ENCODE results near the gene PARP1. TPM values are rescaled to one million over a fixed set of nuclear protein-coding genes. Genes with fewer than 3 reads are reported as not detected.

The PARP1 gene
- total RNA-seq, 4 donors from 2014 or later = 77.4 to 147 (median 95.6) TPM

GRCh38 chr1:226378071-226378470 lies 29.8 kb downstream of the PARP1 start:
- no peak for ATAC-seq
- Histone ChIP-seq H3K36me3 (peaks cover 4 to 100% of the 10 kb centered on the region in 2 donors), H3K4me3 (no peak overlapping the region), H3K27me3 (no peaks in the 10 kb centered on the region), H3K9me3 (no peaks in the 10 kb centered on the region), H3K27ac (no peak overlapping the region), H3K4me1 (no peaks in the 10 kb centered on the region)
- WGBS, 2 donors (ENCODE audit: low coverage in 1 of 2) = 70 to 80% methylated on average over 2 of the region's 2 CpGs
- no peak for TF ChIP-seq CTCF (IDR thresholded peaks at IDR 0.05)
- TF ChIP-seq POLR2AphosphoS5 (IDR thresholded peaks at IDR 0.05) = no peak
- no peak for TF ChIP-seq EP300 (IDR thresholded peaks at IDR 0.05)
- no peak for TF ChIP-seq POLR2A (IDR thresholded peaks at IDR 0.05)

GRCh38 chr1:226376300-226376699 lies 31.6 kb downstream of the PARP1 start:
- Histone ChIP-seq H3K9me3 (no peaks in the 10 kb centered on the region), H3K27me3 (no peaks in the 10 kb centered on the region), H3K4me3 (no peak overlapping the region), H3K4me1 (peaks cover 0 to 9% (median 0%) of the 10 kb centered on the region in 3 donors), H3K36me3 (peaks cover 4 to 100% of the 10 kb centered on the region in 2 donors), H3K27ac (no peak overlapping the region)
- 79 to 82% methylated on average over 3 of the region's 3 CpGs for WGBS, 2 donors (ENCODE audit: low coverage in 1 of 2)
- ATAC-seq = no peak
- TF ChIP-seq CTCF (IDR thresholded peaks at IDR 0.05) (no peak), POLR2A (IDR thresholded peaks at IDR 0.05) (no peak), POLR2AphosphoS5 (IDR thresholded peaks at IDR 0.05) (no peak), EP300 (IDR thresholded peaks at IDR 0.05) (no peak)

GRCh38 chr1:226373376-226373775 lies 34.5 kb downstream of the PARP1 start:
- no peak overlapping the region for H3K27ac ChIP-seq
- WGBS, 2 donors (ENCODE audit: low coverage in 1 of 2) = 100% methylated on average over 1 of the region's 7 CpGs; no CpG with 5 or more reads in 1 of the 2 donors
- H3K4me3 ChIP-seq = no peak overlapping the region
- ATAC-seq = no peak
- no peaks in the 10 kb centered on the region for H3K27me3 ChIP-seq
- H3K36me3 ChIP-seq = peaks cover 0 to 100% of the 10 kb centered on the region in 2 donors
- no peaks in the 10 kb centered on the region for H3K9me3 ChIP-seq
- no peak for TF ChIP-seq CTCF (IDR thresholded peaks at IDR 0.05)
- no peak for TF ChIP-seq POLR2A (IDR thresholded peaks at IDR 0.05)
- TF ChIP-seq EP300 (IDR thresholded peaks at IDR 0.05) = no peak
- TF ChIP-seq POLR2AphosphoS5 (IDR thresholded peaks at IDR 0.05) = no peak
- H3K4me1 ChIP-seq = peaks cover 0 to 20% (median 0%) of the 10 kb centered on the region in 3 donors

- H3K4me3 ChIP-seq = no peak overlapping the region
- WGBS, 2 donors (ENCODE audit: low coverage in 1 of 2) = 71 to 83% methylated on average over 2 to 3 of the region's 9 CpGs
- no peak for ATAC-seq
- H3K36me3 ChIP-seq = peaks cover 0 to 100% of the 10 kb centered on the region in 2 donors
- H3K27me3 ChIP-seq = no peaks in the 10 kb centered on the region
- TF ChIP-seq POLR2A (IDR thresholded peaks at IDR 0.05) (no peak), EP300 (IDR thresholded peaks at IDR 0.05) (no peak), CTCF (IDR thresholded peaks at IDR 0.05) (no peak), POLR2AphosphoS5 (IDR thresholded peaks at IDR 0.05) (no peak)
- H3K27ac ChIP-seq = no peak overlapping the region
- no peaks in the 10 kb centered on the region for H3K9me3 ChIP-seq
- H3K4me1 ChIP-seq = peaks cover 0 to 20% (median 0%) of the 10 kb centered on the region in 3 donors
Observed at GRCh38 chr1:226372885-226373284, 35.0 kb downstream of the PARP1 start.

GRCh38 chr1:226371866-226372490 lies 35.9 kb downstream of the PARP1 start:
- H3K36me3 ChIP-seq = peaks cover 0 to 100% of the 10 kb centered on the region in 2 donors
- no peaks in the 10 kb centered on the region for H3K27me3 ChIP-seq
- no peak for ATAC-seq
- no peaks in the 10 kb centered on the region for H3K9me3 ChIP-seq
- 83 to 87% methylated on average over 3 to 4 of the region's 11 CpGs for WGBS, 2 donors (ENCODE audit: low coverage in 1 of 2)
- TF ChIP-seq CTCF (IDR thresholded peaks at IDR 0.05) = no peak
- TF ChIP-seq POLR2AphosphoS5 (IDR thresholded peaks at IDR 0.05) = no peak
- no peak for TF ChIP-seq POLR2A (IDR thresholded peaks at IDR 0.05)
- no peak for TF ChIP-seq EP300 (IDR thresholded peaks at IDR 0.05)
- no peak overlapping the region for H3K4me3 ChIP-seq
- H3K27ac ChIP-seq = peak overlapping the region in 2 of 4 donors; percentile 6 to 12
- peaks cover 0 to 20% (median 0%) of the 10 kb centered on the region in 3 donors for H3K4me1 ChIP-seq
